Endothelial cell (in vitro differentiated cells): ENCODE data around the gene DEFB131B. TPM values are rescaled to one million over a fixed set of nuclear protein-coding genes. Genes with fewer than 3 reads are reported as not detected.
"Not testable (repeated sequence)": the region's sequence is repeated elsewhere in the genome, so short reads cannot be mapped to it uniquely, and the experiment has no call there.

Source experiments
- DNase-seq: peaks from one replicate; pipeline ENCODE4 v3.0.0; 2021; ENCODE audit warnings: low spot score
- H3K27ac Mint-ChIP-seq: one replicate; pipeline ENCODE4 v1.8.0; 2021; ENCODE audit warnings: mixed read lengths, inconsistent platforms; ENCODE audit not compliant: unreplicated experiment
- H3K27me3 Mint-ChIP-seq: one replicate; pipeline ENCODE4 v1.8.0; 2021; ENCODE audit warnings: mild to moderate bottlenecking, moderate library complexity, mixed read lengths, inconsistent platforms; ENCODE audit not compliant: unreplicated experiment
- H3K36me3 Mint-ChIP-seq: one replicate; pipeline ENCODE4 v1.8.0; 2021; ENCODE audit warnings: mild to moderate bottlenecking, low read depth, mixed read lengths, inconsistent platforms; ENCODE audit not compliant: unreplicated experiment
- H3K4me1 Mint-ChIP-seq: one replicate; pipeline ENCODE4 v1.8.0; 2021; ENCODE audit warnings: mild to moderate bottlenecking, mixed read lengths, inconsistent platforms; ENCODE audit not compliant: unreplicated experiment
- H3K4me3 Mint-ChIP-seq: one replicate; pipeline ENCODE4 v1.8.0; 2021; ENCODE audit warnings: mild to moderate bottlenecking, mixed read lengths, inconsistent platforms; ENCODE audit not compliant: unreplicated experiment
- H3K9me3 Mint-ChIP-seq: one replicate; pipeline ENCODE4 v1.8.0; 2021; ENCODE audit warnings: mixed read lengths, inconsistent platforms; ENCODE audit not compliant: unreplicated experiment
- total RNA-seq: library from RNA; stranded (reverse); fragmentation: NEBNext Ultra II Directional; extraction: Animal tissue kit (Norgen Biotek cat#: 25700); gene quantifications from one replicate; pipeline ENCODE4 v1.2.1, GENCODE V29; 2021; ENCODE audit not compliant: unreplicated experiment
- TF ChIP-seq, protein P1 (sequence below): fragments of 200-600 bp; sonication (generic); IDR thresholded peaks from one replicate; pipeline ENCODE4 v1.5.0; 2021; ENCODE audit warnings: antibody characterized with exemption; ENCODE audit not compliant: unreplicated experiment

DEFB131B gene
- total RNA-seq, 1 donor from 2014 or later, result not detected

GRCh38 chr11:71895961-71896360, 17.7 kb downstream of the DEFB131B start:
- Mint-ChIP-seq H3K36me3 (no peaks in the 10 kb centered on the region), H3K4me3 (no peak overlapping the region), H3K4me1 (no peaks in the 10 kb centered on the region), H3K27ac (no peak overlapping the region), H3K9me3 (no peaks in the 10 kb centered on the region), H3K27me3 (peaks cover 4% of the 10 kb centered on the region)
- DNase-seq, result no peak
- TF ChIP-seq, protein P1, sequence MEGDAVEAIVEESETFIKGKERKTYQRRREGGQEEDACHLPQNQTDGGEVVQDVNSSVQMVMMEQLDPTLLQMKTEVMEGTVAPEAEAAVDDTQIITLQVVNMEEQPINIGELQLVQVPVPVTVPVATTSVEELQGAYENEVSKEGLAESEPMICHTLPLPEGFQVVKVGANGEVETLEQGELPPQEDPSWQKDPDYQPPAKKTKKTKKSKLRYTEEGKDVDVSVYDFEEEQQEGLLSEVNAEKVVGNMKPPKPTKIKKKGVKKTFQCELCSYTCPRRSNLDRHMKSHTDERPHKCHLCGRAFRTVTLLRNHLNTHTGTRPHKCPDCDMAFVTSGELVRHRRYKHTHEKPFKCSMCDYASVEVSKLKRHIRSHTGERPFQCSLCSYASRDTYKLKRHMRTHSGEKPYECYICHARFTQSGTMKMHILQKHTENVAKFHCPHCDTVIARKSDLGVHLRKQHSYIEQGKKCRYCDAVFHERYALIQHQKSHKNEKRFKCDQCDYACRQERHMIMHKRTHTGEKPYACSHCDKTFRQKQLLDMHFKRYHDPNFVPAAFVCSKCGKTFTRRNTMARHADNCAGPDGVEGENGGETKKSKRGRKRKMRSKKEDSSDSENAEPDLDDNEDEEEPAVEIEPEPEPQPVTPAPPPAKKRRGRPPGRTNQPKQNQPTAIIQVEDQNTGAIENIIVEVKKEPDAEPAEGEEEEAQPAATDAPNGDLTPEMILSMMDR, result no peak

DNA sequence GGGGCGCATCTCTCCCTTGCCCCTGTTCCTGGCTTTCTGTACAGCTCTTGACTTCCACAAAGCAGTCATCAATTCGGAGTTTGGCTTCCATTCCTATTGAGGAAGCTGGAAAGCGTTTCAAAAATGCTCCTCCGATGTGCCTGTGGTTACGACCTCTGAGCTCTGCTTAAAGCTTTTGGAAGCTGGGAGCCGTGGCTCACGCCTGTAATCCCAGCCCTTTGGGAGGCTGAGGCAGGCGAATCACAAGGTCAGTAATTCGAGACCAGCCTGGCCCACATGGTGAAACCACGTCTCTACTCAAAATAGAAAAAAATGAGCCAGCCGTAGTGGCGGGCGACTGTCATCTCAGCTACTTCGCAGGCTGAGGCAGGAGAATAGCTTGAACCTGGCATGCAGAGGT, 22.9 kb downstream of the DEFB131B start:
- not testable (repeated sequence) for H3K4me3 Mint-ChIP-seq, H3K9me3 Mint-ChIP-seq, H3K4me1 Mint-ChIP-seq, DNase-seq, H3K36me3 Mint-ChIP-seq, H3K27ac Mint-ChIP-seq, H3K27me3 Mint-ChIP-seq

- Mint-ChIP-seq H3K4me3 (no peak overlapping the region), H3K4me1 (no peaks in the 10 kb centered on the region), H3K27ac (no peak overlapping the region), H3K9me3 (no peaks in the 10 kb centered on the region), H3K36me3 (no peaks in the 10 kb centered on the region), H3K27me3 (peaks cover 2% of the 10 kb centered on the region)
- DNase-seq, result no peak
- TF ChIP-seq, protein P1, result no peak
Observed at GRCh38 chr11:71908218-71908617, 30.0 kb downstream of the DEFB131B start.

- not testable (repeated sequence) for H3K4me3 Mint-ChIP-seq, DNase-seq, H3K27me3 Mint-ChIP-seq, H3K9me3 Mint-ChIP-seq, H3K36me3 Mint-ChIP-seq, H3K27ac Mint-ChIP-seq, H3K4me1 Mint-ChIP-seq
Observed at GRCh38 chr11:71910775-71911174, 32.5 kb downstream of the DEFB131B start.

DNA sequence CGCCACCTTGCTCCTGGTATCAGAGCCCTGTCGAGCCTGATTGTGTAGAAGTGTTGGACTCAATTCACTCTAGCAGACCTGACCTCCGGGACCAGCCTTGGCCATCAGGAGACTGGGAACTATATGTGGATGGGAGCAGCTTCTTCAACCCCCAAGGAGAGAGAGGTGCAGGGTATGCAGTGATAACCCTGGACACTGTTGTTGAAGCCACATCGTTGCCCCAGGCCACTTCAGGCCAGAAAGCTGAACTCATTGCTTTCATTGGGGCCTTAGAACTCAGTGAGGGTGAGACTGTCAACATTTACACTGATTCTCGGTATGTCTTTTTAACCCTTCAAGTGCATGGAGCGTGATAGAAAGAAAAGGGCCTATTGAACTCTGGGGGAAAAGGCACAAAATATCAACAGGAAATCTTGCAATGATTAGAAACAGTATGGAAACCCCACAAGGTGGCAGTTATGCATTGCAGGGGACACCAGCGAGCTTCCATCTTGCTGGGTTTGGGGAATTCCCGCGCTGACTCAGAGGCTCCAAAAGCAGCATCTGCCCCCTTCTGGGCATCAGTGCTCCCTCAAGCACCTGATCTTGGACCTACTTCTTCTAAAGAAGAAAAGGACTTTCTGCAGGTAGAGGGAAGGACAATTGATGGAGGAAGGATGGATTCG, 33.2 kb downstream of the DEFB131B start:
- H3K36me3 Mint-ChIP-seq, H3K4me3 Mint-ChIP-seq, DNase-seq, H3K9me3 Mint-ChIP-seq, H3K27ac Mint-ChIP-seq, H3K27me3 Mint-ChIP-seq, H3K4me1 Mint-ChIP-seq: not testable (repeated sequence)

- not testable (repeated sequence) for H3K27ac Mint-ChIP-seq, H3K9me3 Mint-ChIP-seq, H3K4me1 Mint-ChIP-seq, H3K36me3 Mint-ChIP-seq, DNase-seq, H3K27me3 Mint-ChIP-seq, H3K4me3 Mint-ChIP-seq
Observed at GRCh38 chr11:71911986-71912340, 33.7 kb downstream of the DEFB131B start.

GRCh38 chr11:71913756-71914526, 35.7 kb downstream of the DEFB131B start:
- Mint-ChIP-seq H3K9me3 (no peaks in the 10 kb centered on the region), H3K27me3 (no peaks in the 10 kb centered on the region), H3K4me1 (no peaks in the 10 kb centered on the region), H3K27ac (no peak overlapping the region), H3K36me3 (peaks cover 8% of the 10 kb centered on the region), H3K4me3 (no peak overlapping the region)
- no peak for DNase-seq
- TF ChIP-seq, protein P1, result no peak
